ELR (cell line): Measurements from ENCODE around the gene TMEM178B.
"Not testable (repeated sequence)": the region's sequence is repeated elsewhere in the genome, so short reads cannot be mapped to it uniquely, and the experiment has no call there.

Experiments used
- DNase-seq: peaks from one replicate; pipeline ENCODE4 v3.0.0-alpha.2; 2015; ENCODE audit warnings: low read depth

Gene TMEM178B

GRCh38 chr7:141074162-141074991 lies 513 bp downstream of the TMEM178B start:
- no peak for DNase-seq

GRCh38 chr7:141074997-141075396 lies 1.1 kb downstream of the TMEM178B start:
- DNase-seq = no peak

- DNase-seq = no peak
These were observed 2.5 kb downstream of the TMEM178B start for GRCh38 chr7:141076377-141076776.

- no peak for DNase-seq
These were observed 5.4 kb downstream of the TMEM178B start for GRCh38 chr7:141079219-141079618.

DNA sequence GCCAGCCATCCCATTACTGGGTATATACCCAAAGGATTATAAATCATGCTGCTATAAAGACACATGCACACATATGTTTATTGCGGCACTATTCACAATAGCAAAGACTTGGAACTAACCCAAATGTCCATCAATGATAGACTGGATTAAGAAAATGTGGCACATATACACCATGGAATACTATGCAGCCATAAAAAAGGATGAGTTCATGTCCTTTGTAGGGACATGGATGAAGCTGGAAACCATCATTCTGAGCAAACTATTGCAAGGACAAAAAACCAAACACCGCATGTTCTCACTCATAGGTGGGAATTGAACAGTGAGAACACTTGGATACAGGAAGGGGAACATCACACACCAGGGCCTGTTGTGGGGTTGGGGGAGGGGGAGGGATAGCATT lies 15.6 kb downstream of the TMEM178B start:
- DNase-seq = not testable (repeated sequence)

GRCh38 chr7:141094336-141095070 lies 20.6 kb downstream of the TMEM178B start:
- DNase-seq = no peak

GRCh38 chr7:141097430-141097829 lies 23.6 kb downstream of the TMEM178B start:
- peak; percentile 28 for DNase-seq

GRCh38 chr7:141102436-141102835 lies 28.6 kb downstream of the TMEM178B start:
- DNase-seq = no peak

DNA sequence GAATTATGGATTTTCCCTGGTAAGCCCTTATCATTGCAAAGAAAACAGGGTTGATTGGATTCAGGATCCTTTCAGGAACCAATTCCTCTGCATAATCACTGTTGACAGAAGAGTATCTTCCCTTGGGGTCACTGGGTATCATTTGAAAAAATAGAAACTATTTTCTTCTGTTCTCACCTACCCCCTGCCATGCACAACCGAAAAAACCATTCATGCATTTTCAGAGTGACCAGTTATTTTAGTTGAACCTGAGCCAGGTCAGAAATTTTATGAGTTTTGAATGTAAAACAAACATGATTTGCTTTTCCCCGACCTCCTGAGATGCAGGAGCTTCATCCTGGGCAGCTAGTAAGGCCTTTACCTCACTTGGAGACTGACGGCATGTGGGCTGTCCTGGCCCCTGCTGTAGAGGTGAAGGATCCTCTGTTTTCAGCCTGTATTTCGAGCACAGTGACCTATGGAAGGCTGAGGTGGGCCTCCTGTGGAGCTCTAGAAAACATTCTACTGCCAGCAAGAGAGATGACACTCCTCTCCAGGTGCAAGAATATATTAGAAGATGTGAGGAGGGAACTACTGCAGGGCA lies 30.1 kb downstream of the TMEM178B start:
- DNase-seq = no peak

GRCh38 chr7:141113131-141113530 lies 39.3 kb downstream of the TMEM178B start:
- no peak for DNase-seq

DNA sequence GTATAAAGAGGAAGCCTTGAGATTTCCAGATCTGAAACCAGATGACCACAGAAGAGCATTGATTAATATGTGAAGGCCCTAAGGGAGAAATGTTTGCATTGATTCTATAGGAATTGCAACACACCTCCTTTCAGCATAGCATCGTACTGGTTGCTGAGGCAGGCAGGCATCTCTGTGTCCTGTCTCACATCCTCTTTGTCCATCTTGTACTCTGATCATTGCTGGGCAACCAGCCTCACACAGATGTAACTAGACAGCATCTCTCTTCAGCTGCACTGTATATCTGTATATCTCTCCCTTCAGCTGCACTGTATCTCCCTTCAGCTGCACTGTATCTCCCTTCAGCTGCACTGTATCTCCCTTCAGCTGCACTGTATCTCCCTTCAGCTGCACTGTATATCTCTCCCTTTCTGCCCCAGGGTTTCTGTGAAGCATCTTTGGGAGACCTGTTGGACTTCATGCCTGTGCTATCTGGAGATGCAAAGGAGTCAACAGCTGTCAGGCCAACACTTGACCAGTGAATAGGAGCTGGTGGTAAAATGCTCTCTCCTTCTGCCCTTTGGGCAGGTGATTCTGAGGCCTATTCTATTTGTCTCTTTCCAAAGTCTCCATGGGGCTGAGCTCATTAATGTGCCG lies 40.3 kb downstream of the TMEM178B start:
- DNase-seq = no peak

DNA sequence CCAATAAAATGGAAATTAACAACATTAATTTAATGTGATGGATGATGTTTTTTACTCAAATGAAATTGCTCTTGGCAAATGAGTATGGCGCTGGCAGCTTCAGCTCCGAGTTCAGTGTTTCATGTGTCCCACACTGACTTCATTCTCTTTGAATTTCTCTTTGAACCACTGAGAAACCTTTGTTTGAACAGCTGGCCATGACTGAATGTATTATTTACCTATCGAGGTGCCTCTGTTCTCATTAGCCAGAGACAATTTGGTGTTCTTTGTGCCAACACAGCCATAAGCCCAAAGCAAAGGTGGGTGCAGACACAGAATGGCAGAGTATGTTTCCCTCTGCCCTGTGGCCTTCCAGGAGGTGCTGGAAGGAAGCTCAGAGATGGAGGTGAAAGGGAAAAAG lies 42.1 kb downstream of the TMEM178B start:
- no peak for DNase-seq

DNA sequence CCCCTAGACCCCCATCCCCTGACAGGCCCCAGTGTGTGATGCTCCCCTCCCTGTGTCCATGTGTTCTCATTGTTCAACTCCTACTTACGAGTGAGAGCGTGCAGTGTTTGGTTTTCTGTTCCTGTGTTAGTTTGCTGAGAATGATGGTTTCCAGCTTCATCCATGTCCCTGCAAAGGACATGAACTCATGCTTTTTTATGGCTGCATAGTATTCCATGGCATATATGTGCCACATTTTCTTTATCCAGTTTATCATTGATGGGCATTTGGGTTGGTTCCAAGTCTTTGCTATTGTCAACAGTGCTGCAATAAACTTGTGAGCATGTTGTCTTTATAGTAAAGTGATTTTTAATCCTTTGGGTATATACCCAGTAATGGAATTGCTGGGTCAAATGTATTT lies 42.8 kb downstream of the TMEM178B start:
- DNase-seq = not testable (repeated sequence)

DNA sequence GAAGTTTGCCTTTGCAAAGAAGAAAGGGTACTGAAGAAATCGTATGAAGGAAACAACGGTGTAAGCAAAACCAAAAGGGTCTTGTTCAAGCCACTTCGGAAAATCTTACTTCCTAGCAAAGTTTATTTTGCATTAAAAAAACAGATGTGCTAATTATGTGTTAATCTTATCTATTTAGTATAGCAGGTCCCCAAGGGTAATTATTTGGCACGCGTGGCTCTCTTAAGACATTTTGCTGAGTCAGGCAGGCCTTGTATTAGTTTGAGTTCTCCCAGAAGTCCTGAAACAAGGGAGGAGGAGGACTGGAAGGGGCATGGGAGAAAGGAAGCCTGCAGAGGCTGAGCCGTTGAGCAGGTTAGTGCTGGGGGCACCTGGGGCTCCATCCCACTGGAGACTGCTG lies 44.9 kb downstream of the TMEM178B start:
- DNase-seq = no peak

DNA sequence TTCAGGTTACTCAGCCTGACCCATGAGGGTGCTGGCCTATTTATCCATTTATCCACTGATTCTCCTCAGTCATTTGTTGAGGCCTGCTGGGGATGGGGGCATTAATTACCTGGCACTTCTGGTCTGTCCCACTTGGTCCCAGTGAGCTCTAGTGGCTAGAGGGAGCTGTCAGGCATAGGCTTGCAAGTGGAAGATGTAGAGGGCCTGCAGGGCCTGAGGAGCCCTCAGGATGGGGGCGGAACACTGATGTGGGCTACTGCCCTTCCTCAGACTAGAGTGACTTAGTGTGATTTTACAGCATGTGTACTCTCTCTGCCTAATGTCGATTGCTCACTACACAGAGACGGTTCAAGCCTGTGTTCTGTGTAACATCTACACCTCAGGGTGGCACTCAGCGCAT lies 45.3 kb downstream of the TMEM178B start:
- DNase-seq = no peak

DNA sequence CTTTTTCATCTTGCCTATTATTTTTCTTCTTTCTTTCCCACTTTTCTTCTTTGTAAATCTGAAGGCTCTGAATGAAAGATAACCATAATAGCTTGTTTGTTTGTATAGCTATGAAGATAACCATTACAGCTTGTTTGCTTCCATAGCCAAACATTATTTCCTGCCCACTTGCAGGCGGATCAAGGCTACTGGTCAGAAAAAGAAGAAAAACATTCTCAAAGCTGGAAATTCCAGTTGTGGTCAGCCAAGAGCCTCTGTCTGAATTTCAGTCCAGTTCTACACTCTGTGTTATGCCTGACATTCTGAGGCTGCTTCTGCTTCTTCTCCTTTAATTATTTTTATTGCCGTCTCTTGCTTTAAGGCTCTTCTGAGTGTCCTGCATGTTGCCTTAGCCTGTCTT lies 48.9 kb downstream of the TMEM178B start:
- no peak for DNase-seq

DNA sequence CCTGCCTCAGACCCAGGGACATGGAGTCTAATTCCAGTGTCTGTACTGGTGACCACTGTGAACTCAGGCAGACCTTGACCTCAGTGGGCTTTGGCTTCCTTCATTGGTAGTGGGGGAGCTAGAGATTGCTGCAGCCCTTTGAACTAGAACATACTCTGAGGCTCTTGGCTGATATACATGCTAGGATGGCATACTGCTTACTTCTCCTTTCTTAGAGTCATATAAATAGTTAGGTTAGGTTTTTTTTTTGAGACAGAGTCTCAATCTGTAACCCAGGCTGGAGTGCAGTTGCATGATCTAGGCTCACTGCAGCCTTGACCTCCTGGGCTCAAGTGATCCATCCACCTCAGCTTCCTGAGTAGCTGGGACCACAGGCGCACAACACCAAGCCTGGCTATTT lies 49.7 kb downstream of the TMEM178B start:
- no peak for DNase-seq

DNA sequence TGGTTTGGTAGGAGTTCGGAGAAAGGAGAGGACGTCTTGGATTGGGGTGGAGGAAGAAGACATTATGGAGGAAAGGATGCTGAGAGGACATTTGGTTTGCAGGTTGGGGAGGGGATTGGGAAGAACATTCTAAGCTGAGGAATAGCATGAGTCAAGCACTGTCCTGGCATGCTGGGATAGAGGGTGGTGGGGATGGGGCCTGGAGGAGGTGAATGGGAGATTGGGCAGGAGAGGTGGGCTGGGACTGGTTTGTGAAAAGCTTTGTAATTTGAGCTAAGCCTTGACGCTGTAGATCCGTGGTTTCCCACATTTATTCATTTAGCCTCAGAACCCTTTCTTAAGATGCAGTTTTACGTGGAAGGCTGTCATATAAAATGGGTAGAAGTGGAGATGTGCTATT lies 52.2 kb downstream of the TMEM178B start:
- DNase-seq = no peak

GRCh38 chr7:141128506-141128905 lies 54.6 kb downstream of the TMEM178B start:
- DNase-seq = no peak

GRCh38 chr7:141128931-141129330 lies 55.1 kb downstream of the TMEM178B start:
- no peak for DNase-seq

DNA sequence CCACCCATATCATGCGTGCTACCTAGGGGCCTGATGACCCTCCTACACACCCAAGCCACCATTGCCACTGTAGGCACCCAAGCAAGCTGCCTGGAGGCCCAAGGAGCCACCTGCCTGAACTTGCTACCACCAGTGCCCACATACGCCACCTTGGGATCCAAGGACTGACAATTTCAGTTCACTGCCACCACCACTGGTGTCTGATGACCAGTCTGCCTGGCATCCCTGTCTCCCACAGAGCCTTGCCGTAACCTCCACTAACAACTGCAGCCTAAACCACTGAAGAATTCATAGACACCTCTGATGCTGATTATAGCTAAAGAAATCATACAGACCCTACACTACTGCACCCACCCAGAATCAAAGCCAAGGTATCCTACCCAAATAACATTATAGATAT lies 58.8 kb downstream of the TMEM178B start:
- no peak for DNase-seq

DNA sequence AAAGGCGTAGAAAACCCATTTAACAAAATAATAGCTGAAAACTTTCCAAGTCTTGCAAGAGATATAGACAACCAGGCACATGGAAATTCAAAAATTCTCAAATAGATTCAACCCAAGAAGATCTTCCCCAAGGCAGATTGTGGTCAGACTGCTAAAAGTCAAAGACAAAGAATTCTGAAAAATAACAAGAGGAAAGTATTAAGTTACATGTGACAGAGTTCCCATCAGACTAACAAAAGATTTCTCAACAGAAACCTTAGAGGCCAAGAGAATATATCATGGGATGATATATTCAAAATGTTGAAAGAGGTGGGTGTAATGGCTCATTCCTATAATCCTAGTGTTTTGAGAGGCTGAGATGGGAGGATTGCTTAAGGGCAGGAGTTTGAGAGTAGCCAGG lies 59.8 kb downstream of the TMEM178B start:
- DNase-seq = peak; percentile 1

- DNase-seq = no peak
These were observed 68.2 kb downstream of the TMEM178B start for GRCh38 chr7:141142058-141142457.
